Nucleus accumbens (tissue), 56 donors: Measurements from ENCODE around the gene UBR3.
"Not testable (repeated sequence)": the region's sequence is repeated elsewhere in the genome, so short reads cannot be mapped to it uniquely, and the experiment has no call there.

Experiments
- DNase-seq, 56 donors: peaks; one replicate each; lab custom pipeline; 2025; lab: John Stamatoyannopoulos, UW

Gene UBR3

DNA sequence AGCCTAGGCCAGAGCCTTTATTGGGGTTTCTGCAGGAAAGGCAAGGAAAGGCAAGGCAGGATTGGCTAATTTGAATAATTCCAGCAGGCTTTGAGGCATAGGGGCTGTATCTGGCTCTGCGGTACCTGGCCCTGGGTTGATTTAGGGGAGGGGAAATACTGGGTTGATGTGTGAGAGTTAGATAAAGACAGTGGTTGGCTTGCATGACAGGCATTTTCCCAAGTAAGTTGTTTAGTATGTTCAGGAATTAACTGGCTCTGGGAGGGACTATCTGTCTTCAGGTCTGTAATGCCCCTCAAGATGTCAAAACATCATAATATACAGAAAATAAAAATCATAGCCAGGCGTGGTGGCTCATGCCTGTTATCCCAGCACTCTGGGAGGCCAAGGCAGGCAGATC is 98.7 kb downstream of the UBR3 start:
- no peak for DNase-seq

DNA sequence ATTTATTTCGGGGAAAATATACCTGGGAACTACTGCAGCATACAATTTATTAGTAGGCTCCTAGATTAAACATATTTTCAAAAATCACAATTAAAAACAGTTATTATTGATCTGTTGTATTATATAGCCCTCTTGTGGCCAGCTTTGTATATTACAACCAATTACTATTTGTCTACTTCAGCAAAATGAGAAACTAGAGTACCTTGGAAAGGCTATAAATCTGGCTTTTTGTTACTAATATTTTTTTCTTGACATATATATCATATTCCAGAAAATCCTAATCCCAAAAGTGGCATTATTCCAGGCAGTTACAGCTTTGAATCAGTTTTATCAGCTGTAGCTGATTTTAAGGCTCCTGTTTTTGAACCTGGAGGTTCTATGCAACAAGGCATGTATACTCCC is 101.2 kb downstream of the UBR3 start:
- DNase-seq: no peak

DNA sequence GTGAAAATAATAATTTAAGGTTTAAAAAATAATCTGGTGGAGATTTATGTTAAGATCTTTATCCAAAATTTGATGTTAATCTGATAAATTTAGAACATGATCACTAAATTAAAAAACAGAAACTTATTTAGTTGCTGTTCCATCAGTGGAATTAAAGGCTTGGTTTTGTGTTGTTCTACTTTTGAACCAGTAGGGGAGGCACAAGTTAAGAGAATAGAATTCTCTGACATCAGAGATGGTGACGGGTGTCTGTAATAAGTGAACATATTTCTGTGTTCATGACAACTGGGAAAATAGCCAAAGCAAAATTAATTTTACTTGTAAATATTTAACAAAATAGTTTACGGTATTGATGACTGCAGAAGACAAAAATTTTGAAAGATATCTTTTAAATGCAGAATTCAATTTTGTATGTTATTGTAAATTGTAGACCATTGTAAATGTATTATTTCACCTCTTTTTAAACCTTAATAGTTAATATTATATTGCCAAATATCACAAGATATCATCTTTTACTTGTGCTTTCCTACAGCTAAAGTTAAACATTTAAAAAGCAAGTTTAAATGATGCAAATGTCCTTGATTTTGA is 106.0 kb downstream of the UBR3 start:
- DNase-seq: no peak

DNA sequence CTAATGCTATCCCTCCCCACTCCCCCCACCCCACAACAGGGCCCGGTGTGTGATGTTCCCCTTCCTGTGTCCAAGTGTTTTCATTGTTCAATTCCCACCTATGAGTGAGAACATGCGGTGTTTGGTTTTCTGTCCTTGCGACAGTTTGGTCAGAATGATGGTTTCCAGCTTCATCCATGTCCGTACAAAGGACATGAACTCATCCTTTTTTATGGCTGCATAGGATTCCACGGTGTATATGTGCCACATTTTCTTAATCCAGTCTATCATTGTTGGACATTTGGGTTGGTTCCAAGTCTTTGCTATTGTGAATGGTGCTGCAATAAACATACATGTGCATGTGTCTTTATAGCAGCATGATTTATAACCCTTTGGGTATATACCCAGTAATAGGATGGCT is 109.4 kb downstream of the UBR3 start:
- DNase-seq: not testable (repeated sequence)

DNA sequence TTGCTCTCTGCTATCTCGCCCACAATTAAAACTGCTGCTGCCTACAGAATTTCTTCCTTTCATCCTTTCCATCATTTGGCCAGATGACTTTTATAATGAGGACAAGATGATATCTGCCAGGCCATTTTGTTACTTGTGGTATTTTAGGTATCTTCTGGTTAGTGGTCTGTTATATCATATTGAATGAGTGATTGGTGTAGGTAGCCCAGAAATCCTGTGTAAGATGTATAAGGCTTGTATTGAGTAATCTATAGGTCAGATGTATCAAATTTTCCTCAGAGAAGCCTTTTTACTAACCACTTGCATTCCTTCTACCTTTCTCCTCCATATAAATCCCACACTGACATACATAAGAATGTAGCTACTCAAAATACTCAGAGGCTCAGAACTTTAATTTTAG is 118.3 kb downstream of the UBR3 start:
- DNase-seq: no peak

DNA sequence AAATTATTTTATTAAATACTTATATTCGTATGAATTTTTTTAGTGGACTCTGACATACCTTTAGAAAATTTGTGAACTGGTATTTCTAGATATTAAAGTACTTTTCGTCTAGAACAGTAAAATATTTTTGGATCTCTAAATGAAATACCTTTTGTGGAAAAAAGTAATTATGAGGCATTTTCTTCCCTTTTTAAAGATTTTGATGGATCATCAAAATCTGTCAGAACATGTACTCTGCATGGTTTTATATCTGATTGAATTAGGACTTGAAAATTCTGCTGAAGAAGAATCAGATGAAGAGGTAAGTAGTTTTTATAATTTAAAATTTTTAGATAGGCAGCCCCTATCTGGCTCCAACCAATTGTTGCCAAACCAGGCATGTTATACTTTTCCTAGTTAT is 118.8 kb downstream of the UBR3 start:
- DNase-seq: no peak

DNA sequence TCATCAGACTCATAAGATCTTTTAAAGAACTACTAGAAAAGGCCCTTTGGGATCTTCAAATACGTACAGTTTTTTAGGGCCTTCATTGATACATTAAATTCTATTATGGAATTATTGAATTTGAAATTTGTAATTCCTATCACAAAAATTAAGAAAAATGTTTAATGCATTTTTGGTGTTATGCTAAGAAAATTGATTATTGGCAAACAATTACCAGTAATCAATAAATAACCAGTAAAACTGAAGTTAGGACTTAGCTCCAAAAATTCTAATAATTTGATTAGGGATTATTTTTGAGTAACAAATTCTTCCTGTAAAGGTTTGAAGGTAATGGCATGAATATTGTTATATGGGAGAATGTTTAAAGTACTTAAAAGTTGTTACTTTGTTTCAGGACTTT is 119.3 kb downstream of the UBR3 start:
- DNase-seq: no peak

DNA sequence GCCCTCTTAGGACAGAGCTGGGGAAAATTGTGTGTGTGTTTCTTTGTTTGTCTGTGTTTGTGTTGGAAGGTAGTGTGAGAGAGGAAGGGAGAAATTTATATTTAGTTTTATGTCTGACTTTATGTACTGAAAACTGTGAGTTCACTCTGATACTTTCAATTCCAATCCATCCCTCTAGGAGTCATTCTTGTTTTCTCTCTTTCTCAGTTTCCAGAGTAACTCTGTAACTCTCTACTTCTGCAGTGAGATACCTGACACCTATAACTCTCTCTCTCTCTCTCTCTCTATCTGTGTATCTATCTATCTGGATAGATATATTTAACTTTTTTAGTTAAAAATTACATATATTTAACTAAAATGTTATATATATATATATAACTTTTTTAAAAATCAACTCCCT is 128.7 kb downstream of the UBR3 start:
- DNase-seq: no peak

DNA sequence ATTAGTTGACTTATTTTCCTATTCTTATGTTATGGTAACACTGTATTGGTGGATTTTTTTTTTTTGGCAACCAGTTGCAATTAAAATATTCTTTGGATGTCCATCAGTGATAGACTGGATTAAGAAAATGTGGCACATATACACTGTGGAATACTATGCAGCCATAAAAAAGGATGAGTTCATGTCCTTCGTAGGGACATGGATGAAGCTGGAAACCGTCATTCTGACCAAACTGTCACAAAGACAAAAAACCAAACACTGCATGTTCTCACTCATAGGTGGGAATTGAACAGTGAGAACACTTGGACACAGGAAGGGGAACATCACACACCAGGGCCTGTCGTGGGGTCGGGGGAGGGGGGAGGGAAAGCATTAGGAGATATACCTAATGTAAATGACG is 130.0 kb downstream of the UBR3 start:
- not testable (repeated sequence) for DNase-seq

DNA sequence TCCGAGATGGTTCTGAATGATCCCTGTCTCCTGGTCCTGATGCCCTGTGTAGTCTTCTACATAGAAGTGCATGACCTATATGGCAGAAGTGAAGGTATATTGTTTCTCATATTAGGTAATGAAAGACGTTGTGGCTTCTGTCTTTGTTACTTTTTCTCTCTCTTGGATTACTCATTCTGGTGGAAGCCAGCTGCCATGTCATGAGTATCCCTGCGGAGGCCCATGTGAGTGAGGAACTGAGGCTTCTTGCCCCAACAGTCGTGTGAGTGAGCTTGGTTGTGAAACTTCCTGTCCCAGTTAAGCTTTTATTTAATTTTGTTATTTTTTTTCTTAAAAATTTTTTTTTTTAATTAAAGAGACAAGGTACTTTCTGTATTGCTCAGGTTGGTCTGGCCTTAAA is 134.7 kb downstream of the UBR3 start:
- no peak for DNase-seq

DNA sequence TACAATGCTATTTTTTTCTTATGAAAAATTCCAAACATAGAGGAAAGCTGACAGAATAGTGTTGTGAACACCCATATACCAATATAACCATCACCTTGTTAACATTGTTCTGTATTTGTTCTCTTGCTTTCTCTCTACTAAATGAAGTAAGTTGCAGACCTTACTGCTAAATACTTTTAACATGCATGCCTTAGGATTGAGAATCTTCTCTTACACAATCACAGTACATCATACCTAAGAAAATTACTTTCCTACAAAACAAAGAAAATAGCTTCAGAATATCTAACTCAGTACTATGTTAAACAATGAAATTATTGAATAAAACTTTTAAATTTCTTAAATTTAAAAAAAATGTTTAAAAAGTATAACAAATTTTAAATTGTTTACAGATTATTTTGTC is 136.5 kb downstream of the UBR3 start:
- no peak for DNase-seq

DNA sequence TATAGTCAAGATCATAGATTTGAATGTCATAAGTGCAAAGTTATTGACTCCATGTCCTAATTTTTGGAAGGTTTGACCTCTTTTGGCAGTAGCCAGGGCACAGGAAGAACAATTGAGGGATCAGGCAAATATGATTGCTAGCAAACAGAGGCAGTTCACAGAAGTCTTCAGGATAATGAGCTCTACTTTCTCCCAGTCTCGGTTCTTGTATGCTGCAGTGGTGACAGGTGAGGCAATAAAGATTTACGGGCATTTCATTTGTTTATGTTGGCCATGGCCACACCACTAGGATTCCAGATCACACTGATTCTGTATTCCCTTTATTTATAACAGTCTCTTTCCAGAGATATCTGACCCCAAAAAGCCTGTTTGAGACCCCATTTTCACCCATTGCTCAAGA is 137.5 kb downstream of the UBR3 start:
- no peak for DNase-seq

DNA sequence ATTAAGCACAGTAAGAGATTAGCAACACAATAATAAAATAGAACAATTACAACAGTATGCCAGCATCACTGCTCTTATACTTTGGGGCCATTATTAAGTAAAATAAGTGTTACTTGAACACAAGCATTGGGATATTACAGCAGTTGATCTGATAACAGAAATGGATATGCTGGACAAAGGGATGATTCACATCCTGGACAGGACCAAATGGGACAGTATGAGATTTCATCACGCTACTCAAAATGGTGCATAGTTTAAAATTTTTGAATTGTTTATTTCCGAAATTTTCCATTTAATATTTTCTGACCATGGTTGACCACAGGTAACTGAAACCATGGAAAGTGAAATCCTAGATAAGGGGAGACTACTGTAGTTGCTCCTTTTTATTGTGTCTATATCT is 138.2 kb downstream of the UBR3 start:
- no peak for DNase-seq

DNA sequence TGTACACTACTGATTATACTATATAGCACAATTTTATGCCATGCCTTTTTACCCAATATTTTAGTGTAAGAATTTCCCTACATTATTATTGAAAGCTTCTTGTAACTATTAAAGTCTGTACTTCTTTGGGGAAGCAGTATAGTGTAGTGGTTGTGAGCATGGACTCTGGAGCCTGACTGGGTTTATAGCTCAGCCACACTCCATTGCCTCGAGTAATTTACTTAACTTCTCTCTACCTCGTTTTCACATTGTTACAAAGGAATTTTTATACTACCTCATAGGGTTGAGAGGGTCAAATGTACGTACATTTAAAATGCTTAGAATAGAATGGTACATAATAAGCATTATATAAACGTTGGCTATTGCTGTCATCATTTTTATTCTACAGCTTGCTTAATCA is 139.2 kb downstream of the UBR3 start:
- DNase-seq: no peak

DNA sequence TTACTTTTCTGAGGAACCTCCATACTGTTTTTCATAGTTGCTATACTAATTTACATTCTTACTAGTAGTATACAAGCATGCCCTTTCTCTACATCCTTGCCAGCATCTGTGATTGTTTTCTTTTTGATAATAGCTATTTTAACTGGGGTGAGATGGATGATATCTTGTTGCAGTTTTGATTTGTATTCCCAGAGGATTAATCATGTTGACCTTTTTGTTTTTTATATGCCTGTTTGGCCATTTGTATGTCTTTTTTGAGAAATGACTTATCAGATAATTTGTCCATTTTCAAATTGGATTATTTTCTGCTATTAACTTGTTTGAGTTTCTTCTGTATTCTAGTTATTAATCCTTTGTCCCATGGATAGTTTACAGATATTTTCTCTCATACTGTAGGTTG is 141.5 kb downstream of the UBR3 start:
- DNase-seq: no peak

DNA sequence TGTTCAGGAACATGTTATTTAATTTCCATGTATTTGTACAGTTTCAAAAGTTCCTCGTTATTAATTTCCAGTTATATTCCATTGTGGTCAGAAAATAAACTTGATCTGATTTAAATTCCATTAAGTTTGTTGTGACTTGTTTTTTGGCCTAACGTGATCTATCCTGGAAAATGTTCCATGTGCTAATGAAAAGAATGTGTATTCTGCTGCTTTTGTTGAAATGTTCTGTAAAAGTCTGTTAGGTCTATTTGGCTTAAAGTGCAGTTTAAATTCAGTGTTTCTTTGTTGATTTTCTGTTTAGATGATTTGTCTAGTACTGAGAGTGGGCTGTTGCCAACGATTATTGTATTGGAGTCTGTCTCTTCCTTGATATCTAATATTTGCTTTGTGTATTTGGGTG is 148.0 kb downstream of the UBR3 start:
- DNase-seq: no peak

DNA sequence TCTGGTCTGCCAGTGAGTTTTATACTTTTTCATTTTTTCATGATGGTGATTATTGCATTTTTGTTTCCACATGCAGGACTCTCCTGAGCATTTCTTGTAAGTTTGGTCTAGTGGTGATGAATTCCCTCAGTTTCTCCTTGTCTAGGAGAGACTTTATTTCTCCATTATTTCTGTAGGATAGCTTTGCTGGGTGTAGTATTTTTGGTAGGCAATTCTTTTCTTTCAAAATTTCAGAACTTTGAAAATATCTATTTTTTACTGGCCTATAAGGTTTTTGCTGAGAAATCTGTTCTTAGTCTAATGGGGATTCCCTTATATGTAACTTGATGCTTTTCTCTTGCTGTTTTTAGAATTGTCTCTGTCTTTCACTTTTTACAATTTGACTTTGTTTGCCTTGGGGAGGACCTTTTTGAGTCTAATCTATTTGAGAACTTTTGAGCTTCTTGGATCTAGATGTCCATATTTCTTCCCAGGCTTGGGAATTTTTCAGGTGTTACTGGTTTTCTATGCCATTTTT is 149.1 kb downstream of the UBR3 start:
- DNase-seq: no peak

DNA sequence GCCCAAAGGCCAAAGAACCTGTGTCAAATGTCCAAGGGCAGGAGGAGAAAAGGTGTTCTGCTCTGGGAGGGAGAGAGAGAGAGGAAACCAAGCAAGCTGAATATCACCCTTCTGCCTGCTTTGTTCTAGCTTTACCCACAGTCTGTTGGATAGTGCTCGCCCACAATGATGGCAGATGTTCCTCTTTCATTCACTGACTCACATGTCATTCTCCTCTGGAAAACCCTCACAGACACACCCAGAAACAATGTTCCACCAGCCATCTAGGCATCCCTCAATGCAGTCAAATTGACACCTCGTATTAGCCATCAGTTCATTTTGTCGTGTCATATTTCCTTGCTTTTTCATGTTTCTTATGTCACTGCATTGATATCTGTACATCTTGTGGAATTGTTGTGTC is 150.3 kb downstream of the UBR3 start:
- no peak for DNase-seq

DNA sequence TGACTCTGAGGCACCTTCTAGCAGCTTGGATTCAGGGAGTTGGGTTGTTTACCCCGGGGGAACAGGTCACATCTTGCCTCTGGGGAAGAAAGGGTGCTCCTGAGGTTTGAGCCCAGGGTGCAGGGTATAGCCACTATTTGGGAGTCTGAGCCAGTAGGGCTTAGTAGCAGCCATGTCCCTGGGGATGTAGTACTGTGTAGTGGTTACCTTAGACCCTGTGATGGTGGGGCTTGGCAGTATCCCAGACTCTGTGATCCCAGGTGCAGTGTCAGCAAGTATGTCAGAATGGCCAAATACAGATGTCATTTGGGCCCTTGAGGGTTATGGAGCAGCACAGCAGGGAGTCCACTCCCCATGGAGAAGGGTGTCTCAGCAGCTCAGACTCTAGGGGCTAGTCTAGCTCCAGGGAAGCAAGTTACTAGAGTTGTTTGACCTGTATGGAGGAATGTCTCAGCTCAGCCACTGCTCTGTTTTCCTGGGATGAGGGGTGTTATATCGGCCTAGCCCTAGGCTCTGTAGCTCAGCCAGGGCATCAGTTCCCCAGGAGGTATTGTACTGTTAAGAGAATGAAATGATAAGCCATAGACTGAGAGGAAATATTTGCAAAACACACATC is 151.3 kb downstream of the UBR3 start:
- DNase-seq: no peak

DNA sequence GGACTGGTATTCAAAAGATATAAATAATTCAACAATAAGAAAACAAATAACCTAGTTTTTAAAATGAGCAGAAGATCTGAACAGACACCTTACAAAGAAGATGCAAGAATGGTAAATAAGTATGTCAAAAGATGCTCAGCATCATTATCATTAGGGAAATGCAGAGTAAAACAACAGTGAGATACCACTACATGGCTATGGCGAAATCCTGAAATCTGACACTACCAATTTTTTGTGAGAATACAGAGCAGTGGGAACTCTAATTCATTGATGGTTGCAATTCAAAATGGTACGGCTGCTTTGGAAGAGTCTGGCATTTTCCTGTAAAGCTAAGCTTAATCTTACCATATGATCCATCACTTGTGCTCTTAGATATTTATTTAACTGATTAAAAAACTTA is 151.8 kb downstream of the UBR3 start:
- DNase-seq: no peak

DNA sequence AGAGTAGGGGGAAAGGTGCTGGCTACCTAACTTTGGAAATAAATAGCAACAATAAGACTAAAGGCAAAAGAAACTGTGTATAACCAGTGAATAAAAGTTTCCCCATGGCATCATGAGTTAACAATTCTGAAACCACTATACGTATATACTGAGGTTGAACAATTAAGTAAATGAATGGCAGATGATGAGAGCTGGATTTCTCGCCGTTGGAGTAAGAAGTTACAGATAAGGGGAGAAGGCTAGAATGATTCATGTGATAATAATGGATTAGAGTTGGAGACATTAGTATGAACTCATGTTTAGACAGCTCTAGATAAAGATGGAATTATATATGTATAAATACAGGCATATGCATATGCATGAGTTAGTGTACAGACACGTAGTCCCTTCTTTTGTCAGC is 152.7 kb downstream of the UBR3 start:
- DNase-seq: no peak

DNA sequence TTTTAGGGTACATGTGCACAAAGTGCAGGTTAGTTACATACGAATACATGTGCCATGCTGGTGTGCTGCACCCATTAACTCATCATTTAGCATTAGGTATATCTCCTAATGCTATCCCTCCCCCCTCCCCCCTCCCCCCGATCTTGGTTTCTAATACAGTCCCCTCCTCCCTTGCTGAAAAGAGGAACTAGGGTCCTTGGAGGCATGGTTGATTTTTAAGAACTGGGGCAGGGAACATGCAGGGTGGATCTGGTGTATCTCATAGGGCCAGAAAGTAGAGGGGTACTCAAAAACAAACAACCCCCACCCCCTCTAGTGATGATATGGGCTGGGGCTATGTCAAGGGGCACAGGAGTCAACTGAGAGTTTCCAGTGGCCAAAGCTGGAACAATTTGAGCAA is 153.4 kb downstream of the UBR3 start:
- DNase-seq: no peak

DNA sequence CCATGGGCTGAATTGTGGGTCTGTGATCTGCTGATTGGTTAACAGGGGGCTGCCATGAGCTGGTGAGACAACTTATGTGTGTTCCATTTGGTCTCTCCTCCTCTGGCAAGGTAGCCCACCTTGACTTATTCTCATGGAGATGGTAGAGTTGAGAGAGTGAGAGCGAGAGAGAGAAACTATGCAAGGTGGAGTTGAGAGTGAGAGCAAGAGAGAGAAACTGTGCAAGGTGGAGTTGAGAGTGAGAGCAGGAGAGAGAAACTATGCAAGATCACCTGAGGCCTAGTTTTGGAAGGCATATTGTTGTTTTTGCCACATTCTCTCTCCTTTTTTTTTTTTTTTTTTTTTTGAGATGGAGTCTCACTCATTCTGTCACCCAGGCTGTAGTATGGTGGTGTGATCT is 155.7 kb downstream of the UBR3 start:
- no peak for DNase-seq
